ENCODE results near the gene AMDHD2. TPM values are rescaled to one million over a fixed set of nuclear protein-coding genes. Genes with fewer than 3 reads are reported as not detected.
"Not testable (repeated sequence)": the region's sequence is repeated elsewhere in the genome, so short reads cannot be mapped to it uniquely, and the experiment has no call there.

AMDHD2 gene
- total RNA-seq, 1 donor from 2014 or later = 9.3 TPM

DNA sequence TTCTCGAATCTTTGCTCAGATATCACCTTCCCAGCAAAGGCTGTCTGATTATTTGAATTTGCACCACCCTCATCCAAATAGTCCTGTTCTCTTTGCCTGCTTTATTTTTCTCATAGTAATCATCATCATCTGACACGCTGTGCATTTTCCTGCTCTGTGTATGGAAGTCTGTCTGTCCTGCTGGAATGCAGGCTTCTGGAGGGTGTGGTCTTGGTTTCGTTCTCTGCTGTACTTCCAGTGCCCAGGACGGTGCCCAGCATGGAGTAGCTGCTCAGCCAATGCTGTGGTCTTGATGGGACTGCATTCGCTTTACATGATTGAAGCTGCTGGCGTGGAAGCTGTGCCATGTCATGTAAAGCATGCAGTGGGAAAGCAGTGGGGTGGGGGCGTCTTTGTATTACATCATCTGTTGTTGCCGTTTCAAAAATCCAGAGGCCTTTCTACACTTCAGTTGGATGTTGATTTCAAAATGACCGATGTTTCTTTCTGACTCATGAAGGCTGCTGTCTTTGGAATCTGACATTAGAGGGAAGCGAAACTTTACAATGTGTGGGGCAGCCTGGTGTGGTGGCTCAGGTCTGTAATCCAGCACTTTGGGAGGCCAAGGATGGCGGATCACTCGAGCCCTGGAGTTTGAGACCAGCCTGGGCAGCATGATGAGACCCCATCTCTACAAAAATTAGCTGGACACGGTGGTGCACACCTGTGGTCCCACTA is 34.7 kb downstream of the AMDHD2 start:
- H3K9me3 ChIP-seq (replicated peaks); H3K27me3 ChIP-seq (ENCODE audit: low read depth); H3K4me3 ChIP-seq; H3K4me1 ChIP-seq; H3K27ac ChIP-seq (replicated peaks); H3K36me3 ChIP-seq; DNase-seq; intact Hi-C loops (cut with micrococcal nuclease): not testable (repeated sequence)

DNA sequence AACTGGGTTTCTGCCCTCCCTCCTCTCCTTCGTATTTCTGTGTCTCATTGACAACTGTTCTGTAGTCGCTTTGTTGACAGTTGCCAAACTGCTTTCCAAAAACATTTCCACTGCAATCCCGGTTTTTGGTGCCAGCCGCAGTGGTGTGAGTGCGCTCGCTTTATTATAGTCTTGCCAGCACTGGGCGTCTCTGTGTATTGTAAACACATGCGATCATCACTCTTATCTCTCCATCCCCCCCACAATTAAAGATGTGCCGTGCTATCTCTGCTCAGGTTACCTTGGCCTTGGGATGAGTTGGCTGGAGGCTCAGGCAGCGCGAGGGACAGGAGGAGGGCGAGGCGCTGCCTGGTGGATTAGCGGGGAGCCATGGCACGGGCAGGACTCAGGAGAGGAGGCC is 37.0 kb downstream of the AMDHD2 start:
- intact Hi-C loops (cut with micrococcal nuclease); H3K27me3 ChIP-seq (ENCODE audit: low read depth); H3K4me1 ChIP-seq; DNase-seq; H3K27ac ChIP-seq (replicated peaks); H3K36me3 ChIP-seq; H3K4me3 ChIP-seq; H3K9me3 ChIP-seq (replicated peaks): not testable (repeated sequence)

GRCh38 chr16:2560131-2560797 is 40.1 kb downstream of the AMDHD2 start:
- DNase-seq; H3K4me1 ChIP-seq; H3K4me3 ChIP-seq; H3K36me3 ChIP-seq; H3K9me3 ChIP-seq (replicated peaks); H3K27me3 ChIP-seq (ENCODE audit: low read depth); intact Hi-C loops (cut with micrococcal nuclease); H3K27ac ChIP-seq (replicated peaks): not testable (repeated sequence)

GRCh38 chr16:2560798-2561133 is 40.6 kb downstream of the AMDHD2 start:
- H3K27ac ChIP-seq (replicated peaks); H3K36me3 ChIP-seq; H3K27me3 ChIP-seq (ENCODE audit: low read depth); intact Hi-C loops (cut with micrococcal nuclease); H3K4me3 ChIP-seq; H3K4me1 ChIP-seq; H3K9me3 ChIP-seq (replicated peaks): not testable (repeated sequence)
- peak; percentile 69 for DNase-seq
- TF ChIP-seq, protein P1, sequence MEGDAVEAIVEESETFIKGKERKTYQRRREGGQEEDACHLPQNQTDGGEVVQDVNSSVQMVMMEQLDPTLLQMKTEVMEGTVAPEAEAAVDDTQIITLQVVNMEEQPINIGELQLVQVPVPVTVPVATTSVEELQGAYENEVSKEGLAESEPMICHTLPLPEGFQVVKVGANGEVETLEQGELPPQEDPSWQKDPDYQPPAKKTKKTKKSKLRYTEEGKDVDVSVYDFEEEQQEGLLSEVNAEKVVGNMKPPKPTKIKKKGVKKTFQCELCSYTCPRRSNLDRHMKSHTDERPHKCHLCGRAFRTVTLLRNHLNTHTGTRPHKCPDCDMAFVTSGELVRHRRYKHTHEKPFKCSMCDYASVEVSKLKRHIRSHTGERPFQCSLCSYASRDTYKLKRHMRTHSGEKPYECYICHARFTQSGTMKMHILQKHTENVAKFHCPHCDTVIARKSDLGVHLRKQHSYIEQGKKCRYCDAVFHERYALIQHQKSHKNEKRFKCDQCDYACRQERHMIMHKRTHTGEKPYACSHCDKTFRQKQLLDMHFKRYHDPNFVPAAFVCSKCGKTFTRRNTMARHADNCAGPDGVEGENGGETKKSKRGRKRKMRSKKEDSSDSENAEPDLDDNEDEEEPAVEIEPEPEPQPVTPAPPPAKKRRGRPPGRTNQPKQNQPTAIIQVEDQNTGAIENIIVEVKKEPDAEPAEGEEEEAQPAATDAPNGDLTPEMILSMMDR (IDR thresholded peaks at IDR 0.05; ENCODE audit: borderline replicate concordance) = peak; percentile 52

DNA sequence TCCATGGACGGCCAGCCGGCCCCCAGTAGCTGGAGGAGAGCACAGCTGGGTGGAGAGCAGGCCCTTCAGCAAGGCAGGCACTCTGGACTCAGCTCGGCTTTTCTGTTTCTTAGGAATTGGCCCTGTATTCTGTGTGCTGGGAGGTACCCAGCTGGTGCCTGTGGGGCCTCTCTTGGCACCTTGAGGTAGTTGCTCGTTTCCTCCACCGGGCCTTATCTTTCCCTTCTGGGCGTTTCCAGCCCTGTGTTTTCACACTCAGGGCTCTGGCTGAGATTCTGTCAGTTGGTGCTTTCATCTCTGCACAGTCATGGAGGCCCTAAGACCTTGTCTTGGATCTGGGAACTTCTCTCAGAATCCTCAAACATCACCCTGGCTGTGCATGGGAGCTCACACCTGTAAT is 47.3 kb downstream of the AMDHD2 start:
- H3K27me3 ChIP-seq (ENCODE audit: low read depth); H3K27ac ChIP-seq (replicated peaks); H3K9me3 ChIP-seq (replicated peaks); intact Hi-C loops (cut with micrococcal nuclease); H3K4me1 ChIP-seq; DNase-seq; H3K4me3 ChIP-seq; H3K36me3 ChIP-seq: not testable (repeated sequence)

- intact Hi-C loops (cut with micrococcal nuclease); H3K27ac ChIP-seq (replicated peaks); H3K9me3 ChIP-seq (replicated peaks); H3K36me3 ChIP-seq; H3K4me3 ChIP-seq; DNase-seq; H3K27me3 ChIP-seq (ENCODE audit: low read depth); H3K4me1 ChIP-seq: not testable (repeated sequence)
These were observed 48.4 kb downstream of the AMDHD2 start for GRCh38 chr16:2568573-2568972.

GRCh38 chr16:2572704-2573103 is 52.5 kb downstream of the AMDHD2 start:
- H3K27ac ChIP-seq (replicated peaks); DNase-seq; H3K4me1 ChIP-seq; H3K4me3 ChIP-seq; H3K9me3 ChIP-seq (replicated peaks); H3K36me3 ChIP-seq; intact Hi-C loops (cut with micrococcal nuclease); H3K27me3 ChIP-seq (ENCODE audit: low read depth): not testable (repeated sequence)

DNA sequence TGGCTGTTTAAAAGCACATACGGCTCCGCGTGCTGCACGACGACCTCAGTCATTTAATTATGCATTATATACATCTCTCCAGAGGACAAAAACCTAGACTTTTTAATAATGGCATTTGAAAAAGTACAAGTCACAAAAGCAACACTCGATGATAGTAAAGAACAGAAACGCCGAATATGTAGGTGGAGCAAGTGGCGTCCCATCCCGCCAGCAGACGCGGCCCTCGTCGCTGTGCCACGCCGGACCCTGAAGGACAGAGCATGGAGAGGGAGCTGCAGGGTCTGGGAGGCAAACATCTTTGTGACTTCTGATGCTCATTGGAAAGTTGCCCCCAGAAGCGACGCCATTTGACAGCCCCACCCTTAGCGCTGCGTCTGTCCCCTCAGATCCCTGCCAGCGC is 55.7 kb downstream of the AMDHD2 start:
- DNase-seq; H3K27me3 ChIP-seq (ENCODE audit: low read depth); H3K4me1 ChIP-seq; H3K9me3 ChIP-seq (replicated peaks); intact Hi-C loops (cut with micrococcal nuclease); H3K27ac ChIP-seq (replicated peaks); H3K36me3 ChIP-seq; H3K4me3 ChIP-seq: not testable (repeated sequence)

- DNase-seq; H3K4me3 ChIP-seq; H3K4me1 ChIP-seq; H3K36me3 ChIP-seq; H3K9me3 ChIP-seq (replicated peaks); H3K27me3 ChIP-seq (ENCODE audit: low read depth); H3K27ac ChIP-seq (replicated peaks); intact Hi-C loops (cut with micrococcal nuclease): not testable (repeated sequence)
These were observed 56.9 kb downstream of the AMDHD2 start for GRCh38 chr16:2577044-2577443.

- H3K4me3 ChIP-seq; H3K27ac ChIP-seq (replicated peaks); H3K36me3 ChIP-seq; DNase-seq; intact Hi-C loops (cut with micrococcal nuclease); H3K27me3 ChIP-seq (ENCODE audit: low read depth); H3K9me3 ChIP-seq (replicated peaks); H3K4me1 ChIP-seq: not testable (repeated sequence)
These were observed 58.7 kb downstream of the AMDHD2 start for GRCh38 chr16:2578905-2579304.

GRCh38 chr16:2580143-2580542 is 60.0 kb downstream of the AMDHD2 start:
- H3K4me3 ChIP-seq; DNase-seq; H3K9me3 ChIP-seq (replicated peaks); H3K36me3 ChIP-seq; H3K27ac ChIP-seq (replicated peaks); H3K27me3 ChIP-seq (ENCODE audit: low read depth); intact Hi-C loops (cut with micrococcal nuclease); H3K4me1 ChIP-seq: not testable (repeated sequence)

DNA sequence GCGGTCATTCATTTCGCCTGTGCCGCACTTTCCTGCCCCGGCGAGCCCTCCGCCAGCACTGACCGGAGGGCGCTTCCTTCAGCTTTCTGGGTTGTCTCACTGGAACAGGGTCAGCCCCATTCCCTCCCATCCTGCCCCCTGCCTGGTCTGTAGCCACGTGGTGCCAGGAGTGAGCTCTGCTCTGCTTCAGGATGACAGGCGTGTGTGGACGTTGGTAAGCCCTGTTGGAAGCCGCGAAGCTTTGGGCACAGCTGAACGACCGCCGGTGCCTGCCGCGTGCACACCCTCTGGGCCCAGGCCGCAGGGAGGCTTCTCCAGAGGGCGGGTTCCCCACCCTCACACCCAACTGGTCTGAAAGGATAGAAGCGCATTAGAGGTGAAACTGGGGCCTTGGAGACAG is 60.6 kb downstream of the AMDHD2 start:
- H3K9me3 ChIP-seq (replicated peaks); intact Hi-C loops (cut with micrococcal nuclease); H3K4me3 ChIP-seq; H3K36me3 ChIP-seq; DNase-seq; H3K27me3 ChIP-seq (ENCODE audit: low read depth); H3K27ac ChIP-seq (replicated peaks): not testable (repeated sequence)
- H3K4me1 ChIP-seq = peaks cover 12% of the 10 kb centered on the region

Data from left ventricle myocardium inferior (tissue), 1 donor.